H1 (cell line): ENCODE measurements around the gene ITGA11. TPM values are rescaled to one million over a fixed set of nuclear protein-coding genes. Genes with fewer than 3 reads are reported as not detected.
A peak's percentile ranks its signal among the peaks of the same experiment; 100 is the strongest.

Experiments
- CTCF ChIA-PET: fragments of 300-600 bp; sonication (Branson Sonifier 250); formaldehyde crosslinking; loops from one replicate; lab custom pipeline; 2021; ENCODE audit not compliant: partially characterized antibody; lab: Charles Lee
- POLR2A ChIA-PET: fragments of 300-600 bp; sonication (Branson Sonifier 250); formaldehyde crosslinking; loops from one replicate; lab custom pipeline; 2021; ENCODE audit warnings: inconsistent platforms; ENCODE audit not compliant: partially characterized antibody; lab: Charles Lee
- DNase-seq, 2 experiments: peaks; one replicate each; pipeline versions ENCODE4 v3.0.0 to v3.0.0-alpha.2; 2010 to 2022; ENCODE audit warnings: low spot score in 2 of 2, low read depth in 1 of 2, mixed read lengths in 1 of 2
- FAIRE-seq: peaks from 2 replicates; lab custom pipeline; 2011; peaks lifted over from hg19 to GRCh38; lab: Jason Lieb, UNC
- H2AFZ ChIP-seq: 2 replicates; pipeline ENCODE4 v1.8.1; 2012; ENCODE audit warnings: low read length, inconsistent platforms
- H2AK5ac ChIP-seq: 2 replicates; pipeline ENCODE4 v1.6.1; 2013; ENCODE audit warnings: low read depth, low read length
- H2BK120ac ChIP-seq: replicated peaks from 2 replicates; pipeline ENCODE3; 2013; ENCODE audit warnings: low read depth, low read length, inconsistent platforms
- H2BK12ac ChIP-seq: 2 replicates; pipeline ENCODE4 v1.6.1; 2013; ENCODE audit warnings: low read depth, low read length
- H2BK15ac ChIP-seq: 2 replicates; pipeline ENCODE4 v1.6.1; 2013; ENCODE audit warnings: low read length
- H2BK20ac ChIP-seq: 2 replicates; pipeline ENCODE4 v1.6.1; 2013; ENCODE audit warnings: low read length
- H2BK5ac ChIP-seq: 2 replicates; pipeline ENCODE4 v1.6.1; 2013; ENCODE audit warnings: low read depth, low read length
- H3K14ac ChIP-seq: 2 replicates; pipeline ENCODE4 v1.6.1; 2013; ENCODE audit warnings: inconsistent platforms; ENCODE audit not compliant: insufficient read length
- H3K18ac ChIP-seq: 2 replicates; pipeline ENCODE4 v1.6.1; 2013; ENCODE audit warnings: low read length; ENCODE audit errors: extremely low read depth
- H3K23ac ChIP-seq: 2 replicates; pipeline ENCODE4 v1.6.1; 2013; ENCODE audit warnings: inconsistent platforms; ENCODE audit not compliant: insufficient read length
- H3K23me2 ChIP-seq: 2 replicates; pipeline ENCODE4 v1.6.1; 2013; ENCODE audit warnings: low read depth, low read length
- H3K27ac ChIP-seq: 2 replicates; pipeline ENCODE4 v1.6.1; 2011; ENCODE audit warnings: low read depth, low read length, inconsistent platforms
- H3K27me3 ChIP-seq, 4 experiments: replicated peaks in 1 of 4; 1 replicate in 1 of 4; 2 replicates in 3 of 4; pipeline versions ENCODE4 v1.6.1 to v1.8.1; 2011 to 2013; ENCODE audit warnings: low read length in 3 of 4, mild to moderate bottlenecking in 3 of 4, inconsistent platforms in 2 of 4, mixed read lengths in 2 of 4, moderate library complexity in 1 of 4; ENCODE audit not compliant: control insufficient read depth in 3 of 4, insufficient read depth in 3 of 4; ENCODE audit errors: extremely low read depth in 1 of 4
- H3K36me3 ChIP-seq, 4 experiments: 2 replicates each; pipeline versions ENCODE4 v1.6.1 to v1.8.1; 2011 to 2013; ENCODE audit warnings: mild to moderate bottlenecking in 4 of 4, low read length in 3 of 4, moderate library complexity in 2 of 4, control low read depth in 1 of 4, inconsistent platforms in 1 of 4; ENCODE audit not compliant: insufficient read depth in 4 of 4, control insufficient read depth in 2 of 4
- H3K4ac ChIP-seq: replicated peaks from 2 replicates; pipeline ENCODE3; 2013; ENCODE audit warnings: low read length, low read depth, mixed read lengths, inconsistent platforms; ENCODE audit not compliant: insufficient read length
- H3K4me1 ChIP-seq, 4 experiments: replicated peaks in 1 of 4; 1 replicate in 1 of 4; 2 replicates in 3 of 4; pipeline versions ENCODE4 v1.6.1 to v1.8.1; 2011 to 2013; ENCODE audit warnings: low read length in 3 of 4, inconsistent platforms in 2 of 4, mixed read lengths in 1 of 4; ENCODE audit not compliant: insufficient read depth in 4 of 4, control insufficient read depth in 3 of 4
- H3K4me2 ChIP-seq, 2 experiments: 2 replicates each; pipeline versions ENCODE4 v1.6.1 to v1.8.1; 2011 to 2013; ENCODE audit warnings: low read depth in 2 of 2, low read length in 2 of 2, control low read depth in 1 of 2, inconsistent platforms in 1 of 2, mild to moderate bottlenecking in 1 of 2; ENCODE audit not compliant: insufficient read depth in 1 of 2
- H3K4me3 ChIP-seq, 4 experiments: fragments of 200-600, 300-600 bp in 1 of 4; sonication (generic), shearing (Covaris generic), sonication (Bioruptor Twin) in 1 of 4; 2 replicates each; pipeline versions ENCODE4 v1.5.1 to v1.8.1; 2011 to 2016; ENCODE audit warnings: low read length in 4 of 4, low read depth in 3 of 4, control low read depth in 2 of 4, inconsistent platforms in 2 of 4, mild to moderate bottlenecking in 2 of 4, mixed read lengths in 1 of 4, moderate library complexity in 1 of 4; ENCODE audit not compliant: insufficient read depth in 2 of 4; ENCODE audit errors: extremely low read depth in 1 of 4
- H3K56ac ChIP-seq: replicated peaks from 2 replicates; pipeline ENCODE3; 2013; ENCODE audit warnings: low read depth, mild to moderate bottlenecking, mixed read lengths, low read length, inconsistent platforms; ENCODE audit not compliant: insufficient read length
- H3K79me1 ChIP-seq: 2 replicates; pipeline ENCODE4 v1.6.1; 2013; ENCODE audit warnings: low read depth, low read length, control low read depth
- H3K79me2 ChIP-seq, 2 experiments: 2 replicates each; pipeline versions ENCODE4 v1.6.1 to v1.8.1; 2012 to 2013; ENCODE audit warnings: low read length in 2 of 2, mild to moderate bottlenecking in 2 of 2, inconsistent platforms in 1 of 2; ENCODE audit not compliant: insufficient read depth in 2 of 2, control insufficient read depth in 1 of 2
- H3K9ac ChIP-seq, 4 experiments: replicated peaks in 1 of 4; 1 replicate in 1 of 4; 2 replicates in 3 of 4; pipeline versions ENCODE4 v1.6.1 to v1.8.1; 2011 to 2013; ENCODE audit warnings: low read depth in 3 of 4, low read length in 3 of 4, control low read depth in 2 of 4, mild to moderate bottlenecking in 2 of 4, moderate library complexity in 2 of 4, inconsistent platforms in 1 of 4; ENCODE audit errors: extremely low read depth in 1 of 4
- H3K9me3 ChIP-seq, 2 experiments: 2 replicates each; pipeline versions ENCODE4 v1.6.1 to v1.8.1; 2012 to 2013; ENCODE audit warnings: mild to moderate bottlenecking in 2 of 2, moderate library complexity in 2 of 2, control low read depth in 1 of 2, inconsistent platforms in 1 of 2, low read depth in 1 of 2, low read length in 1 of 2, mixed read lengths in 1 of 2; ENCODE audit not compliant: insufficient read depth in 2 of 2
- H4K20me1 ChIP-seq, 2 experiments: replicated peaks in 1 of 2; 2 replicates each; pipeline versions ENCODE3 to v1.8.1; 2011 to 2013; ENCODE audit warnings: inconsistent platforms in 2 of 2, low read length in 2 of 2, mild to moderate bottlenecking in 1 of 2; ENCODE audit not compliant: insufficient read depth in 2 of 2, control insufficient read depth in 1 of 2
- H4K5ac ChIP-seq: 2 replicates; pipeline ENCODE4 v1.6.1; 2013; ENCODE audit warnings: low read length, low read depth, mixed read lengths, inconsistent platforms; ENCODE audit not compliant: insufficient read length
- H4K8ac ChIP-seq: 2 replicates; pipeline ENCODE4 v1.8.0; 2013; ENCODE audit warnings: mild to moderate bottlenecking, moderate library complexity, low read length, inconsistent platforms; ENCODE audit not compliant: insufficient read depth; ENCODE audit errors: extremely low read depth
- H4K91ac ChIP-seq: replicated peaks from 2 replicates; pipeline ENCODE3; 2013; ENCODE audit warnings: low read length, mixed read lengths, inconsistent platforms; ENCODE audit not compliant: insufficient read length
- CBX5 ChIP-seq: fragments of 300-800, 300-1000 bp; sonication (generic); IDR thresholded peaks from 2 replicates; pipeline ENCODE4 v1.7.1; 2016; ENCODE audit warnings: antibody characterized with exemption, low read length, low read depth
- POLR2AphosphoS5 ChIP-seq: IDR thresholded peaks from 2 replicates; pipeline ENCODE4 v1.6.1; 2011; ENCODE audit warnings: low read depth, low read length
- RXRA ChIP-seq: IDR thresholded peaks from 2 replicates; pipeline ENCODE4 v1.6.1; 2011; ENCODE audit warnings: low read depth, mild to moderate bottlenecking, low read length, moderate library complexity; ENCODE audit not compliant: insufficient read depth
- SAP30 ChIP-seq: fragments of 300-600 bp; sonication (generic); IDR thresholded peaks from 2 replicates; pipeline ENCODE4 v1.7.1; 2012; ENCODE audit warnings: low read length, moderate library complexity, mild to moderate bottlenecking, inconsistent platforms; ENCODE audit not compliant: insufficient read depth, insufficient replicate concordance
- WGBS, 2 experiments: shearing (Covaris generic) in 1 of 2; methylation state at CpG; one replicate each; pipeline versions ENCODE4 v1.1.6 to v1.1.7; 2013 to 2015; ENCODE audit warnings: low lambda C conversion rate in 2 of 2, mixed read lengths in 2 of 2, inconsistent platforms in 1 of 2, low coverage in 1 of 2, missing lambda C conversion rate in 1 of 2; ENCODE audit not compliant: insufficient replicate concordance in 2 of 2, insufficient coverage in 1 of 2, insufficient read length in 1 of 2; ENCODE audit errors: extremely low coverage in 1 of 2, missing lambda C conversion rate in 1 of 2; 5-methylcytosine and 5-hydroxymethylcytosine counted together
- polyA plus RNA-seq, 7 experiments: library from polyadenylated mRNA; depleted of rRNA in 3 of 7; stranded (reverse) in 5 of 7; unstranded in 2 of 7; fragments of >200 nt in 5 of 7; fragments of 200-250 nt in 2 of 7; gene quantifications; 1 replicate in 5 of 7; 2 replicates in 1 of 7; 4 replicates in 1 of 7; pipeline versions ENCODE4 v1.2.1 to v1.2.3, GENCODE V29; 2011 to 2013; ENCODE audit warnings: missing spikeins in 2 of 7, mixed read lengths in 2 of 7
- total RNA-seq: library from RNA; stranded (reverse); fragmentation: NEBNext Ultra II Directional; extraction: Animal tissue kit (Norgen Biotek cat#: 25700); gene quantifications from 2 replicates; pipeline ENCODE4 v1.2.1, GENCODE V29; 2021

The ITGA11 gene
- total and polyA plus RNA-seq, 2 of the 8 experiments (the other 6 are each of a cell fraction or from before 2014, with no cell fraction given) = 0.05 to 0.06 TPM

- peak overlapping the region; percentile 46; the same call in 1 of the 2 replicates for H4K8ac ChIP-seq
- 86% methylated on average over 9 of the region's 11 CpGs; no CpG with 5 or more reads in 1 of the 2 experiments for WGBS, 2 experiments
- no peak overlapping the region for H3K23ac ChIP-seq
- H3K9me3 ChIP-seq = no peaks in the 10 kb centered on the region
- H4K91ac ChIP-seq = no peak overlapping the region
- H2AFZ ChIP-seq = no peak overlapping the region
- H3K4me1 ChIP-seq = no peaks in the 10 kb centered on the region; a peak in 1 of 7 replicates
- H2BK20ac ChIP-seq = no peak overlapping the region
- H3K18ac ChIP-seq = no peak overlapping the region
- H3K4me3 ChIP-seq = no peak overlapping the region
- POLR2A ChIA-PET = no interaction called here
- H3K23me2 ChIP-seq = peaks cover 9% of the 10 kb centered on the region; the same call in 1 of the 2 replicates
- DNase-seq = no peak
- H3K9ac ChIP-seq = no peak overlapping the region
- no peaks in the 10 kb centered on the region for H3K79me1 ChIP-seq
- CTCF ChIA-PET = interaction anchor here (1.0 to 3.0 kb wide), 8 partner anchors 11 to 112 kb away, joined by 4 to 24 read pairs (median 9); no protein-coding TSS in a partner anchor
- no peak overlapping the region for H2BK12ac ChIP-seq
- no peaks in the 10 kb centered on the region for H4K20me1 ChIP-seq
- no peak overlapping the region for H2AK5ac ChIP-seq
- no peak overlapping the region for H3K27ac ChIP-seq
- no peaks in the 10 kb centered on the region for H3K79me2 ChIP-seq
- no peak overlapping the region for H3K4me2 ChIP-seq
- H2BK15ac ChIP-seq = no peak overlapping the region
- no peak for FAIRE-seq
- no peak for TF ChIP-seq RXRA
- no peak for TF ChIP-seq CBX5
- no peak for TF ChIP-seq POLR2AphosphoS5
- no peak for TF ChIP-seq SAP30
- H2BK120ac ChIP-seq = no peak overlapping the region
- no peak overlapping the region for H3K56ac ChIP-seq
- H2BK5ac ChIP-seq = no peak overlapping the region
- no peak overlapping the region for H3K4ac ChIP-seq
- H3K27me3 ChIP-seq = no peaks in the 10 kb centered on the region
- H3K14ac ChIP-seq = no peak overlapping the region
- no peak overlapping the region for H4K5ac ChIP-seq
- no peaks in the 10 kb centered on the region for H3K36me3 ChIP-seq
These were observed 67.3 kb downstream of the ITGA11 start for GRCh38 chr15:68364660-68365035.
